ENCODE results near the gene HAUS5. TPM values are rescaled to one million over a fixed set of nuclear protein-coding genes. Genes with fewer than 3 reads are reported as not detected.
"Not testable (repeated sequence)": the region's sequence is repeated elsewhere in the genome, so short reads cannot be mapped to it uniquely, and the experiment has no call there.

HAUS5 gene
- total and polyA plus RNA-seq, 9 donors = 8.8 to 24.5 (median 19.4) TPM

DNA sequence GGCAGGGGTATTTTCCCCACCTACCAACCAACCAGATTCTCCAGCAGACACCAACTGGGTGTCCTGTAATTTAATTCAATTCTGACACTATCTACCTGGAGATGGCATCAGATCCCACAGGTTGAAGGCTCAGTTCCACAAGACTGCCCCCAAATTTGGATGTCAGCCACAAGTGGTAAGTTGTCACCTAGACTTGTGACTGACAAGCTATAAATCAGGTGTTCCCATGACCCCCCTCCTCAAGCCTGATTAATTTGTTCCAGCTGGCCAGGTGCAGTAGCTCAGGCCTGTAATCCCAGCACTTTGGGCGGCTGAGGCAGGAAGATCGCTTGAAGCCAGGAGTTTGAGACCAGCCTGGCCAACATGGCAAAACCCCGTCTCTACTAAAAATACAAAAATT, 10.6 kb upstream of the HAUS5 start:
- no peaks in the 10 kb centered on the region for H3K27me3 ChIP-seq
- no peak overlapping the region for H3K4me3 ChIP-seq
- H3K36me3 ChIP-seq = no peaks in the 10 kb centered on the region
- intact Hi-C loops (cut with DNase I) = no loop called here
- H3K27ac ChIP-seq = no peak overlapping the region
- TF ChIP-seq POLR2A (IDR thresholded peaks at IDR 0.05) (no peak), EP300 (IDR thresholded peaks at IDR 0.05) (no peak)
- TF ChIP-seq, protein P1, sequence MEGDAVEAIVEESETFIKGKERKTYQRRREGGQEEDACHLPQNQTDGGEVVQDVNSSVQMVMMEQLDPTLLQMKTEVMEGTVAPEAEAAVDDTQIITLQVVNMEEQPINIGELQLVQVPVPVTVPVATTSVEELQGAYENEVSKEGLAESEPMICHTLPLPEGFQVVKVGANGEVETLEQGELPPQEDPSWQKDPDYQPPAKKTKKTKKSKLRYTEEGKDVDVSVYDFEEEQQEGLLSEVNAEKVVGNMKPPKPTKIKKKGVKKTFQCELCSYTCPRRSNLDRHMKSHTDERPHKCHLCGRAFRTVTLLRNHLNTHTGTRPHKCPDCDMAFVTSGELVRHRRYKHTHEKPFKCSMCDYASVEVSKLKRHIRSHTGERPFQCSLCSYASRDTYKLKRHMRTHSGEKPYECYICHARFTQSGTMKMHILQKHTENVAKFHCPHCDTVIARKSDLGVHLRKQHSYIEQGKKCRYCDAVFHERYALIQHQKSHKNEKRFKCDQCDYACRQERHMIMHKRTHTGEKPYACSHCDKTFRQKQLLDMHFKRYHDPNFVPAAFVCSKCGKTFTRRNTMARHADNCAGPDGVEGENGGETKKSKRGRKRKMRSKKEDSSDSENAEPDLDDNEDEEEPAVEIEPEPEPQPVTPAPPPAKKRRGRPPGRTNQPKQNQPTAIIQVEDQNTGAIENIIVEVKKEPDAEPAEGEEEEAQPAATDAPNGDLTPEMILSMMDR (IDR thresholded peaks at IDR 0.05) = no peak
- WGBS, 3 donors = 80 to 89% (median 85%) methylated on average over 3 of the region's 3 CpGs
- DNase-seq = no peak
- no peaks in the 10 kb centered on the region for H3K4me1 ChIP-seq (ENCODE audit: insufficient read depth)
- H3K9me3 ChIP-seq = no peaks in the 10 kb centered on the region

DNA sequence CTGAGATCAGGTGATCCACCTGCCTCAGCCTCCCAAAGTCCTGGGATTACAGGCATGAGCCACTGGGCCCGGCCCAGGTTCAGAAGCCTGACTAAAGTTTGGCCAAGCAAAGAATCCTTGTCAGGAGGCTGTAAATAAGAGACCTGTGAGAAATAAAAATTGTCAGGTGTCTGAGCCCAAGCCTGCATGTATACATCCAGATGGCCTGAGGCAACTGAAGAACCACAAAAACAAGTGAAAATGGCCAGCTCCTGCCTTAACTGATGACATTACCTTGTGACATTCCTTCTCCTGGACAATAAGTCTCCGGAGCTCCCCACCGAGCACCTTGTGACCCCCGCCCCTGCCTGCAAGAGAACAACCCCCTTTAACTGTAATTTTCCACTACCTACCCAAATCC, 8.1 kb upstream of the HAUS5 start:
- H3K36me3 ChIP-seq; H3K9me3 ChIP-seq; intact Hi-C loops (cut with DNase I); H3K27me3 ChIP-seq; H3K27ac ChIP-seq; H3K4me3 ChIP-seq; H3K4me1 ChIP-seq (ENCODE audit: insufficient read depth); DNase-seq: not testable (repeated sequence)
- 80 to 85% (median 81%) methylated on average over 4 of the region's 4 CpGs for WGBS, 3 donors

DNA sequence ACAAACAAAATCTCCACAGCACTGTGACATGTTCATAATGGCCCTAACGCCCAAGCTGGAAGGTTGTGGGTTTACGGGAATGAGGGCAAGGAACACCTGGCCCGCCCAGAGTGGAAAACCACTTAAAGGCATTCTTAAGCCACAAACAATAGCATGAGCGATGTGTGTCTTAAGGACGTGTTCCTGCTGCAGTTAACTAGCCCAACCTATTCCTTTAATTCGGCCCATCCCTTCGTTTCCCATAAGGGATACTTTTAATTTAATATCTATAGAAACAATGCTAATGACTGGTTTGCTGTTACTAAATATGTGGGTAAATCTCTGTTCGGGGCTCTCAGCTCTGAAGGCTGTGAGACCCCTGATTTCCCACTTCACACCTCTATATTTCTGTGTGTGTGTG, 5.4 kb upstream of the HAUS5 start:
- intact Hi-C loops (cut with DNase I) = not testable (repeated sequence)

DNA sequence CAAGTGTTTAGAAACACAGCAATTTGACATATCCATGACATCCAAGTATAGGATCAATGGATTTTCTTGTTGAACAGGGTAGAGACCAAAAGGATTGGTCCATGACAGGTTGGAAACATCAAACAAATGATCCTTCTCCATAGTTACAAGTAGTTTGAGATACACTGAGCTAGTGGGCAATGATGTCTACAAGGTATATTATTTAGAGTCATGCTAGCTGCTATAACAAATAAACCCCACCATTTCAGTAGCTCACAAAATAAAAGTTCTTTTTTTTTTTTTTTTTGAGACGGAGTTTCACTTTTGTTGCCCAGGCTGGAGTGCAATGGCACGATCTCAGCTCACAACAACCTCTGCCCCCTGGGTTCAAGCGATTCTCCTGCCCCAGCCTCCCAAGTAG, 4.9 kb upstream of the HAUS5 start:
- Histone ChIP-seq H3K9me3 (no peaks in the 10 kb centered on the region), H3K27ac (no peak overlapping the region), H3K36me3 (no peaks in the 10 kb centered on the region), H3K27me3 (no peaks in the 10 kb centered on the region), H3K4me3 (no peak overlapping the region), H3K4me1 (ENCODE audit: insufficient read depth) (peaks cover 3% of the 10 kb centered on the region)
- WGBS, 3 donors = 78 to 84% (median 80%) methylated on average over 3 of the region's 3 CpGs
- intact Hi-C loops (cut with DNase I) = no loop called here
- TF ChIP-seq, protein P1 (IDR thresholded peaks at IDR 0.05) = no peak
- TF ChIP-seq EP300 (IDR thresholded peaks at IDR 0.05) (no peak), POLR2A (IDR thresholded peaks at IDR 0.05) (no peak)
- no peak for DNase-seq

More for the DNA sequence above, 5.4 kb upstream of the HAUS5 start:
- H3K9me3 ChIP-seq; H3K36me3 ChIP-seq; H3K27ac ChIP-seq; H3K4me3 ChIP-seq; H3K27me3 ChIP-seq; H3K4me1 ChIP-seq (ENCODE audit: insufficient read depth); DNase-seq: not testable (repeated sequence)
- 83 to 90% (median 86%) methylated on average over 8 of the region's 8 CpGs for WGBS, 3 donors

DNA sequence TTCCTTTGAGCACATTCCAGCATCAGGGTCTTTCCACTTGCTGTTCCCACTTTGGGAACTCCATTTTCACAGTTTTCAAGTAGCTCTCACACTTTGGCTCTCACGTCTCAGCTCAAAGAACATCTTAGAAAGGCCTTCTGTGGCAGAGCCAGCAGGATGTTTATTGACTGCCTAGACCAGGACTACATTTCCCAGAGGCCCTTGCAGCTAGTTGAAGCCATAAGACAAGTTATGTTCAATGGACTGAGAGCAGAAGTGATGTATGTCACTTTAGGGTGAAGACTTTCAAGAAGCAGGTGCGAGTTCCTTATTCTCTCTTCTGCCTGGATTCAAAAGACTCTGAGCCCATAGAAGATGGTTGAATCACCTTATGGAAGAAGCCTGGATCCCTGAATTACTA, 4.3 kb upstream of the HAUS5 start:
- DNase-seq = no peak
- Histone ChIP-seq H3K27ac (no peak overlapping the region), H3K9me3 (no peaks in the 10 kb centered on the region), H3K4me1 (ENCODE audit: insufficient read depth) (peaks cover 5% of the 10 kb centered on the region), H3K4me3 (no peak overlapping the region), H3K27me3 (no peaks in the 10 kb centered on the region), H3K36me3 (no peaks in the 10 kb centered on the region)
- intact Hi-C loops (cut with DNase I) = no loop called here
- 67 to 81% (median 74%) methylated on average over 2 of the region's 2 CpGs for WGBS, 3 donors
- TF ChIP-seq, protein P1 (IDR thresholded peaks at IDR 0.05) = no peak
- TF ChIP-seq POLR2A (IDR thresholded peaks at IDR 0.05) (no peak), EP300 (IDR thresholded peaks at IDR 0.05) (no peak)
